Gastrocnemius medialis (tissue), 4 donors: ENCODE measurements around the gene SSC4D.
"Not testable (repeated sequence)": the region's sequence is repeated elsewhere in the genome, so short reads cannot be mapped to it uniquely, and the experiment has no call there.

Experiments used
- CTCF ChIP-seq, 5 experiments: fragments of 450-650 bp in 3 of 5; fragments of 200-600 bp in 2 of 5; sonication (generic) in 2 of 5; IDR thresholded peaks in 4 of 5; conservative IDR thresholded peaks in 1 of 5; 1 replicate in 4 of 5; 2 replicates in 1 of 5; pipeline ENCODE4 v1.5.1; 2016 to 2019; ENCODE audit warnings: antibody characterized with exemption in 5 of 5, mild to moderate bottlenecking in 3 of 5, moderate library complexity in 3 of 5
- POLR2A ChIP-seq, 2 donors: fragments of 450-650 bp; IDR thresholded peaks; one replicate each; pipeline ENCODE4 v1.6.1; 2017; ENCODE audit warnings: antibody characterized with exemption in 2 of 2, mild to moderate bottlenecking in 2 of 2, moderate library complexity in 2 of 2

- TF ChIP-seq CTCF (IDR thresholded peaks at IDR 0.05 in 4 of 5, conservative IDR thresholded peaks at IDR 0.05 in 1 of 5); POLR2A (IDR thresholded peaks at IDR 0.05): not testable (repeated sequence)
These were observed 13.9 kb downstream of the SSC4D start for GRCh38 chr7:76395605-76395964.
